Ovary (tissue), 9 donors: ENCODE measurements around the gene BST1. TPM values are rescaled to one million over a fixed set of nuclear protein-coding genes. Genes with fewer than 3 reads are reported as not detected.

Experiments
- DNase-seq, 5 donors: peaks; one replicate each; pipeline ENCODE4 v3.0.0-alpha.2; 2019 to 2020
- H3K27ac ChIP-seq, 2 donors: fragments of 200-600 bp; one replicate each; pipeline versions ENCODE4 v1.5.1 to v1.8.0; 2019 to 2022
- H3K27me3 ChIP-seq: fragments of 200-600 bp; one replicate; pipeline ENCODE4 v1.8.0; 2022
- H3K36me3 ChIP-seq: fragments of 200-600 bp; sonication (generic); one replicate; pipeline ENCODE4 v1.5.1; 2019
- H3K4me1 ChIP-seq: one replicate; pipeline ENCODE4 v1.8.1; 2013; ENCODE audit warnings: mild to moderate bottlenecking, moderate library complexity; ENCODE audit not compliant: insufficient read depth
- H3K4me3 ChIP-seq: fragments of 200-600 bp; sonication (generic); one replicate; pipeline ENCODE4 v1.5.1; 2017
- H3K9me3 ChIP-seq, 2 donors: fragments of 200-600 bp in 1 of 2; sonication (generic) in 1 of 2; one replicate each; pipeline versions ENCODE4 v1.5.1 to v1.8.1; 2013 to 2019; ENCODE audit warnings: mild to moderate bottlenecking in 1 of 2, moderate library complexity in 1 of 2
- EP300 ChIP-seq: sonication (generic); formaldehyde crosslinking; IDR thresholded peaks from one replicate; pipeline ENCODE4 v1.6.1; 2017; ENCODE audit warnings: antibody characterized with exemption
- POLR2A ChIP-seq: fragments of 450-650 bp; IDR thresholded peaks from one replicate; pipeline ENCODE4 v1.6.1; 2017; ENCODE audit warnings: antibody characterized with exemption, mild to moderate bottlenecking, moderate library complexity
- WGBS, 3 donors: extraction: QIAGEN DNeasy Blood & Tissue Kit in 1 of 3; methylation state at CpG; one replicate each; pipeline versions ENCODE4 v1.1.5 to v1.1.7; 2013 to 2017; 5-methylcytosine and 5-hydroxymethylcytosine counted together
- intact Hi-C, 4 donors: fragments of 100-400 bp; cut with DNase I; formaldehyde crosslinking; loops; one replicate each; pipeline versions ENCODE4 v1.11.0 to v1.15.1; 2022 to 2023
- polyA plus RNA-seq, 2 donors: library from polyadenylated mRNA; stranded (reverse); fragments of 200-250 nt in 1 of 2; fragments of 350-450 nt in 1 of 2; fragmentation: Illumina TruSeq in 1 of 2; extraction: RNeasy Lipid Tissue Mini Kit (QIAGEN cat#74804) in 1 of 2; gene quantifications; one replicate each; pipeline ENCODE4 v1.2.3, GENCODE V29; 2013 to 2014
- total RNA-seq, 7 donors: library from RNA; depleted of rRNA in 2 of 7; stranded (reverse); fragments of >200 nt in 2 of 7; fragmentation: NEBNext Ultra II Directional in 3 of 7; extraction: Animal tissue kit (Norgen Biotek cat#: 25700) in 3 of 7; gene quantifications; one replicate each; pipeline versions ENCODE4 v1.1.0 to v1.2.4, GENCODE V29; 2016 to 2023
- TF ChIP-seq, protein P1 (sequence below), 3 donors: fragments of 450-650 bp in 2 of 3; fragments of 200-600 bp in 1 of 3; IDR thresholded peaks; one replicate each; pipeline versions ENCODE4 v1.5.1 to v1.8.0; 2016 to 2022; ENCODE audit warnings: antibody characterized with exemption in 3 of 3, mild to moderate bottlenecking in 1 of 3
- donor health status: DM: no; HTN: no; CAD: no; lungs with moderate emphysema.
- donor health status: DM: no; HTN: no; CAD: no.
- donor health status: Bipolar disorder and iron deficiency.
- donor health status: DM: yes; HTN: yes; CAD: no.
- donor health status: DM: no; HTN: no; CAD: no.
- donor health status: DM: yes; HTN: yes; CAD: no.

The BST1 gene
- total and polyA plus RNA-seq, 9 donors = 5.6 to 18.5 (median 7.5) TPM

DNA sequence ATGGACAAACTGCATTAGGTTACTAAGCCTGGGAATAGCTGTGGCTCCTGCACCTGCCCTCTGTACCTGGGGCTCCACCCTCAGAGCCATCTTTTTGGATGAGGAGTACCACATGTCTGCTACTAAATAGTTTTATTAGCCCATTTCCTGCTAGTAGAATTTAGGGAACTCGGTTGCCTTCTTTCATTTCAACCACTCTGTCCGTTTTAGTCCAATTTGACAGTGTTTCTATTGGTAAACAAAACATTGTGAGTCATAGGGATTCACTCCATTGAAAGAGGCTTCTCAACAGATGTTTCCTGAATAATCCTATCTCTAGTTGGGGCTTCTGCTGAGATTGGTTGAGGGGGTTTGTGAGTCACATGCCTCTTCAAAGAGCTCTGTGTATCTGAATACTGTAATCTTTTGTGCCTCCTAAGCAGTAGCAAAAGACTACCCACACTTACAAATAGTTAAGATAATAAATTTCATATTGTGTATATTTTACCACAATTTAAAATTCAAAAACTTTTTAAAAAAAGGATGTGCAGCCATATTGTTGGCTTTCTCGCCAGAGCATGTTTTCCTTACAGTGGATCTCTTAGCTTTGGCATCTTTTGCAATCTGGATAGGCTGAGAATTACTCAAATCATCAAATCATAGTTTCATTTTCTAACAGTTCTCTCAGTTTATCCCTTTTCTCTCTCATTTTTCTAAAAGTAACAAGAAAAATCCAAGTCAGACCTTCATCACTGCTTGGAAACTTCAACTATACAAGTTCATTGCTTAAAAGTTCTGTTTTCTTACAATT is 11.3 kb upstream of the BST1 start:
- Histone ChIP-seq H3K36me3 (no peaks in the 10 kb centered on the region), H3K9me3 (no peaks in the 10 kb centered on the region), H3K4me1 (peaks cover 1% of the 10 kb centered on the region), H3K4me3 (no peak overlapping the region), H3K27me3 (no peaks in the 10 kb centered on the region), H3K27ac (no peak overlapping the region)
- TF ChIP-seq, protein P1, sequence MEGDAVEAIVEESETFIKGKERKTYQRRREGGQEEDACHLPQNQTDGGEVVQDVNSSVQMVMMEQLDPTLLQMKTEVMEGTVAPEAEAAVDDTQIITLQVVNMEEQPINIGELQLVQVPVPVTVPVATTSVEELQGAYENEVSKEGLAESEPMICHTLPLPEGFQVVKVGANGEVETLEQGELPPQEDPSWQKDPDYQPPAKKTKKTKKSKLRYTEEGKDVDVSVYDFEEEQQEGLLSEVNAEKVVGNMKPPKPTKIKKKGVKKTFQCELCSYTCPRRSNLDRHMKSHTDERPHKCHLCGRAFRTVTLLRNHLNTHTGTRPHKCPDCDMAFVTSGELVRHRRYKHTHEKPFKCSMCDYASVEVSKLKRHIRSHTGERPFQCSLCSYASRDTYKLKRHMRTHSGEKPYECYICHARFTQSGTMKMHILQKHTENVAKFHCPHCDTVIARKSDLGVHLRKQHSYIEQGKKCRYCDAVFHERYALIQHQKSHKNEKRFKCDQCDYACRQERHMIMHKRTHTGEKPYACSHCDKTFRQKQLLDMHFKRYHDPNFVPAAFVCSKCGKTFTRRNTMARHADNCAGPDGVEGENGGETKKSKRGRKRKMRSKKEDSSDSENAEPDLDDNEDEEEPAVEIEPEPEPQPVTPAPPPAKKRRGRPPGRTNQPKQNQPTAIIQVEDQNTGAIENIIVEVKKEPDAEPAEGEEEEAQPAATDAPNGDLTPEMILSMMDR (IDR thresholded peaks at IDR 0.05) = no peak
- TF ChIP-seq EP300 (no peak), POLR2A (no peak)
- intact Hi-C loops = no loop called here
- WGBS, 3 donors = 20 to 37% (median 36%) methylated on average over 3 of the region's 3 CpGs
- DNase-seq = no peak

DNA sequence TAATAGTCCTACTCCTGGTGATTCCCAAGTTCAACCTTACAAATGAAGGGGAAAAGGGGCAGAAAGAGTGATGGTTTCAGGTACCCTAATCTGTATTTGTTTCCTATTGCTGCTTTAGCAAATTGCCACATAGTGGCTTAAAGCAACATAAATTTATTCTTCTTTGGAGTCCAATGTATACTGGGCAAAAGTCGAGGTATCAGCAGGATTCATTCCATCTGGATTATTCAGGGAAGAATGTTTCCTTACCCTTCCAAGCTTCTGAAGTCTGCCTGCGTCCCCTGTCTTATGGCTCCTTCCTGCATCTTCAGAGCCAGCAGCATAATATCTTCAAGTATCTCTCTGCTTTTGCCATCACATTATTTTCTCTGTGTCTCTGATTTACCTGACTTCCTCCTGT is 10.3 kb upstream of the BST1 start:
- WGBS, 3 donors = 85 to 92% (median 92%) methylated on average over 2 of the region's 2 CpGs
- H3K9me3 ChIP-seq = no peaks in the 10 kb centered on the region
- H3K4me1 ChIP-seq = peaks cover 1% of the 10 kb centered on the region
- H3K4me3 ChIP-seq = no peak overlapping the region
- H3K27me3 ChIP-seq = no peaks in the 10 kb centered on the region
- TF ChIP-seq POLR2A = no peak
- no peak for TF ChIP-seq EP300
- TF ChIP-seq, protein P1 (IDR thresholded peaks at IDR 0.05) = no peak
- DNase-seq = no peak
- intact Hi-C loops = no loop called here
- H3K27ac ChIP-seq = no peak overlapping the region
- no peaks in the 10 kb centered on the region for H3K36me3 ChIP-seq

- intact Hi-C loops = no loop called here
- TF ChIP-seq POLR2A (no peak), EP300 (no peak)
- TF ChIP-seq, protein P1 (IDR thresholded peaks at IDR 0.05) = no peak
Observed at GRCh38 chr4:15694431-15694830, 8.4 kb upstream of the BST1 start.

DNA sequence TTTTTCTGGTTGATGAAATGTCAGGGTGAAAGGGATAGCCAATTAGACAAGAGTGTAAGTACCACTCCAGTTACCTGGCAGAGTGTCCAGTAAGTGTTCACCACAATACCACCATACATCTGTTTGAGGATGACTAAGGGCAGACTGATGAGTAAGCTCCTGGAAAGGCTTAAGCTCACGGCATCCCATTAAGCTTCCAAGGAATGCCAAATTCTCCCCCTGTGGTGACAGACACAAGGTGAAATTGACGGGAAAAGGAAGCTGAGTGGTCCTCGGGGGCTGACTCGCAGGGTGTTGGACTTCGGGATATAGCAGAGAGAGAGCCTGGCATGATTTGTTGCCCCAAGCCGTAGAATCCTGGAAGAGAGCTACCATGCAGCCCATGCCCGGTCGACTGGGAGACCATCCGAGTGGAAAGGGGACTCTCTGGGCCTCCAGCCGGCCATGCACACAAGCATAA is 7.6 kb upstream of the BST1 start:
- H3K9me3 ChIP-seq = no peaks in the 10 kb centered on the region
- H3K27me3 ChIP-seq = no peaks in the 10 kb centered on the region
- no peak overlapping the region for H3K4me3 ChIP-seq
- H3K4me1 ChIP-seq = peaks cover 1% of the 10 kb centered on the region
- H3K36me3 ChIP-seq = no peaks in the 10 kb centered on the region
- TF ChIP-seq POLR2A = no peak
- TF ChIP-seq, protein P1 (IDR thresholded peaks at IDR 0.05) = no peak
- TF ChIP-seq EP300 = no peak
- WGBS, 3 donors = 83 to 90% (median 90%) methylated on average over 10 of the region's 10 CpGs
- no peak overlapping the region for H3K27ac ChIP-seq
- no peak for DNase-seq
- intact Hi-C loops = no loop called here

More at GRCh38 chr4:15694431-15694830, 8.4 kb upstream of the BST1 start:
- Histone ChIP-seq H3K27me3 (no peaks in the 10 kb centered on the region), H3K36me3 (no peaks in the 10 kb centered on the region), H3K9me3 (no peaks in the 10 kb centered on the region), H3K27ac (no peak overlapping the region), H3K4me1 (peaks cover 1% of the 10 kb centered on the region), H3K4me3 (no peak overlapping the region)
- DNase-seq = no peak
- 92 to 94% (median 94%) methylated on average over 4 of the region's 4 CpGs for WGBS, 3 donors
